Neural crest cell (in vitro differentiated cells): ENCODE measurements around the gene KCNA2. TPM values are rescaled to one million over a fixed set of nuclear protein-coding genes. Genes with fewer than 3 reads are reported as not detected.

ENCODE experiments used
- DNase-seq: peaks from one replicate; pipeline ENCODE4 v3.0.0; 2021; ENCODE audit warnings: low read depth, mixed read lengths, low spot score
- H3K27ac Mint-ChIP-seq: one replicate; pipeline ENCODE4 v1.8.0; 2021; ENCODE audit warnings: mild to moderate bottlenecking, mixed read lengths; ENCODE audit not compliant: unreplicated experiment
- H3K27me3 Mint-ChIP-seq: 2 replicates; pipeline ENCODE4 v1.8.0; 2021; ENCODE audit warnings: low read depth, mild to moderate bottlenecking, mixed read lengths
- H3K36me3 Mint-ChIP-seq: 2 replicates; pipeline ENCODE4 v1.8.0; 2021; ENCODE audit warnings: low read depth, mild to moderate bottlenecking, mixed read lengths
- H3K4me1 Mint-ChIP-seq: 2 replicates; pipeline ENCODE4 v1.8.0; 2021; ENCODE audit warnings: mixed read lengths
- H3K4me3 Mint-ChIP-seq: one replicate; pipeline ENCODE4 v1.8.0; 2021; ENCODE audit warnings: mild to moderate bottlenecking, mixed read lengths
- H3K9me3 Mint-ChIP-seq: 2 replicates; pipeline ENCODE4 v1.8.0; 2021; ENCODE audit warnings: mixed read lengths
- CTCF ChIP-seq: fragments of 200-600 bp; sonication (generic); conservative IDR thresholded peaks from 2 replicates; pipeline ENCODE4 v1.5.0; 2021; ENCODE audit warnings: antibody characterized with exemption, mild to moderate bottlenecking
- total RNA-seq: library from RNA; stranded (reverse); gene quantifications from 2 replicates; pipeline ENCODE4 v1.2.1, GENCODE V29; 2021

Gene KCNA2
- total RNA-seq, 1 donor from 2014 or later, result 2.5 TPM

GRCh38 chr1:110645211-110645610, 39.1 kb upstream of the KCNA2 start:
- H3K36me3 Mint-ChIP-seq, result no peaks in the 10 kb centered on the region
- no peaks in the 10 kb centered on the region for H3K9me3 Mint-ChIP-seq
- DNase-seq, result no peak
- peaks cover 35% of the 10 kb centered on the region for H3K27me3 Mint-ChIP-seq
- peaks cover 8% of the 10 kb centered on the region for H3K4me1 Mint-ChIP-seq
- no peak for TF ChIP-seq CTCF
- H3K27ac Mint-ChIP-seq, result no peak overlapping the region
- no peak overlapping the region for H3K4me3 Mint-ChIP-seq

GRCh38 chr1:110643879-110644472, 37.8 kb upstream of the KCNA2 start:
- Mint-ChIP-seq H3K27me3 (peaks cover 47% of the 10 kb centered on the region), H3K4me1 (peaks cover 8% of the 10 kb centered on the region), H3K4me3 (no peak overlapping the region), H3K36me3 (no peaks in the 10 kb centered on the region), H3K27ac (no peak overlapping the region), H3K9me3 (no peaks in the 10 kb centered on the region)
- no peak for TF ChIP-seq CTCF
- no peak for DNase-seq

- Mint-ChIP-seq H3K27ac (no peak overlapping the region), H3K9me3 (no peaks in the 10 kb centered on the region), H3K4me1 (peaks cover 8% of the 10 kb centered on the region), H3K4me3 (no peak overlapping the region), H3K36me3 (no peaks in the 10 kb centered on the region), H3K27me3 (peaks cover 50% of the 10 kb centered on the region)
- no peak for DNase-seq
- no peak for TF ChIP-seq CTCF
Observed at GRCh38 chr1:110639724-110640386, 33.7 kb upstream of the KCNA2 start.

GRCh38 chr1:110638556-110638955, 32.4 kb upstream of the KCNA2 start:
- peaks cover 2% of the 10 kb centered on the region for H3K4me1 Mint-ChIP-seq
- H3K27me3 Mint-ChIP-seq, result peaks cover 47% of the 10 kb centered on the region
- H3K4me3 Mint-ChIP-seq, result no peak overlapping the region
- no peaks in the 10 kb centered on the region for H3K36me3 Mint-ChIP-seq
- H3K9me3 Mint-ChIP-seq, result no peaks in the 10 kb centered on the region
- no peak for TF ChIP-seq CTCF
- DNase-seq, result no peak
- no peak overlapping the region for H3K27ac Mint-ChIP-seq

- no peaks in the 10 kb centered on the region for H3K36me3 Mint-ChIP-seq
- DNase-seq, result no peak
- no peaks in the 10 kb centered on the region for H3K4me1 Mint-ChIP-seq
- no peak for TF ChIP-seq CTCF
- H3K9me3 Mint-ChIP-seq, result no peaks in the 10 kb centered on the region
- peaks cover 51% of the 10 kb centered on the region for H3K27me3 Mint-ChIP-seq
- H3K4me3 Mint-ChIP-seq, result no peak overlapping the region
- H3K27ac Mint-ChIP-seq, result no peak overlapping the region
Observed at GRCh38 chr1:110638058-110638457, 31.9 kb upstream of the KCNA2 start.
